Hematopoietic multipotent progenitor cell treated with erythropoietin and hydrocortisone succinate and interleukin-3 and kit ligand, for 4 days (in vitro differentiated cells): ENCODE results near the gene MTSS2.

Experiments
- DNase-seq: peaks from one replicate; pipeline ENCODE4 v3.0.0-alpha.2; 2015

MTSS2 gene

DNA sequence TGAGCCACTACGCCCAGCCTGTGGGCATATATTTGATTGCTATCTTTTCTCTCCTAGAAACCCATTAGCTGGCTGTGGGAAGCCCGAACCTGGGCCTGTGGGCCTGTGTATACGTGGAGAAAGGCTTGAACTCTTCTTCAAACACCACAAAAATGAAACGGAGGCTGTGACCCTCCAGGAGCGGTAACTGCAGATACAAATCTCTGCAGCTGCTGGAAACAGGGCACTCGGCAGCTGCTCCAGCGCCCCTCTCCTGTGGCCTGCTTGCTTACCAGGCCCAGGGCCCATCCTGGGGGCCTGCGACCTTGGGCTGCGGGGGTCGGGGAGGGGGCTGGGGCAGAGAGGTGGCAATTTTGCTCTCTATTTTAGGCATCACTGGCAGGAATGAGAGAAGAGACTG lies 28.0 kb upstream of the MTSS2 start:
- DNase-seq: no peak

DNA sequence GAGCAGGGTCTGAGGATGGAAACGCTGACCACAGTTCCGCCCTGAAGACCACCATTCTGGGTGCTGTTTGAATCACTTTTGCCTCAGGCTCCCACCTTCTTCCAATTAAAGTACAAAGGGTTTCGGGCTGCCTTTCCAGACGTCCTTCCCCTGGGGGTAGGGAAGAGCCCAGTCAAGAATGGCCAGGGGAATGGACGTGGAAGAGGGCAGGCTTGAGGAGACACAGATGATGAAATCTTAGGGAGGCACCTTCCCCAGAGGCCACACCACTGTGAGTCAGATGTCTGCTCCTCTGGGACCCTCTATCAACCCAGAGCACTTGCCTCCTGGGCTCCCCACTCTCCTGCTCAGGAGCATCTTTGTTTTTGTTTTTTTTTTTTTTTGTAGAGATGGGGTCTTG lies 27.5 kb upstream of the MTSS2 start:
- DNase-seq: no peak

DNA sequence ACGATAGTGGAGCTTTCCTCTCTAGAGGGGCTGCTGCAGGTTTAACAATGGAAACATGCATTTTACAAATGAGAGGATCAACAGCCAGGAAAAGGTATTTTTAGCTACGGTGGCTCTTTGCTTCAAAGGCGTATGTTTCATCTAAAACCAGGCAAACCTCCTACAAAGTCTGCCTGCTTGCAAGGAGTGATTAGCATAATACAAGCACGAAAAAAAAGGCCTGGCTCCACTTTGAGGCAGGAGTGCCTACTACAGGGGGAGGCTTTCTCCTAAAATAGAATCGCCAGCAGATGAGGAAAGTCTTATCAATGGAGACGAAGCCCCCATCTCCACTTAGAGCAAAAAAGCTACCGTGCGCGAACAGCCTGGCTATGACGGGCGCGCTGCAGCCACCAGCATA lies 27.1 kb upstream of the MTSS2 start:
- DNase-seq: no peak

DNA sequence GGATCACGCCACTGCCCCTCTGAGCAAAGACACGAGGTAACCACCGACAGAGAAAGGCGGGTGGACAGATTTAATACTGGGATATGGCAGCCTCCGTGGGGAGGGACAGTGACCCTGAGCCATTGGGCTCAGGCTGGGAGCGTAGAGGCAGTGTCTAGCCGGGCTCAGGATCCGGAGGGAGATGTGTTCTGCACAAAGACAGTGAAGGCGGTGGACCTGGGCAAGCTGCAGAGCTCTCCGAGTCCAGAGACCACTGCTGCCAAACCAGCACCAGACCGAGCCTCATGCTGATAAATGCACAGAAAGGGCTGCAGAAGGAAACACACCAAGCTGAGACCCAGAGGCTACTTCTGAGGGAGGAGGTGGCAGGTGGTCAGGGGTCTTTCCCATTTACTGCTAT lies 26.5 kb upstream of the MTSS2 start:
- no peak for DNase-seq

DNA sequence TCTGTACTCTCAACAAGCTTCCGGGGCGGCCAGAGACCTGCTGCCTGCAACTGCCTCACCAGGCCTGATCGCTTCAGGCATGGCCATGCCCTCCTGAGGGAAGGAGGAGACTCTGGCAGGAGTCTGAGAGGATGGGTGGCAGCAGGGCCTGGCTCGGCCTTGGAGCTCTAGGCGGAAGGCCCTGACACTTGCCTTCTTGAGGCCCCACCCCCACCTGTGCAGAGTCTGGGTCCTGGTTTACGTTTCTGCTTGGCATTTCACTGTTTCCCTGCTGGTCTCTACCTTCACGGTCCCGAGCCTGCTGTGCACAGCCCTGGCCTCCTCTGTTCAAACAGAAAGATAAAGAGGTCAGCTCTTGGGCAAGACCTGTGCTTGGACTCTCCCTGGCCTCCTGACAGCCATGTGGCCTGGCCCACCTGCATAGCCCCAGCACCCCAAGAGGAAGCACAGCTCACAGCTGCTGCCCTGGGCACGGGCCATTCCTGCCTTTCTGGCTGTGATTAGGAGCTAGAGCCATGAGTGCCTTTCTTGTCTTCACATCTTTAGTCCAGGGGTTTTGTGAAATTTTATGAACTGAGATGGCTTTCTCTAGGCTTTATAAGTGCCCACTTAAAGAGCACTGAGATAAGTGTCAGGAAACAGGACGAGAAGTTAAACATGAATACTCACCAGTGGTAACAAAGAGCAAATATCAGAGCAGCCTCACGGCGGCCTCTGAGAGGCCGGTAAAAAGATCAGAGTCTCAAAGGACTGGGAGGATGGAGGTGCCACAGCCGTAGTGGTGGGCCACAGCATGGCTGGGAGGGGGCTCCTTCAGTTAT lies 25.6 kb upstream of the MTSS2 start:
- DNase-seq: no peak

DNA sequence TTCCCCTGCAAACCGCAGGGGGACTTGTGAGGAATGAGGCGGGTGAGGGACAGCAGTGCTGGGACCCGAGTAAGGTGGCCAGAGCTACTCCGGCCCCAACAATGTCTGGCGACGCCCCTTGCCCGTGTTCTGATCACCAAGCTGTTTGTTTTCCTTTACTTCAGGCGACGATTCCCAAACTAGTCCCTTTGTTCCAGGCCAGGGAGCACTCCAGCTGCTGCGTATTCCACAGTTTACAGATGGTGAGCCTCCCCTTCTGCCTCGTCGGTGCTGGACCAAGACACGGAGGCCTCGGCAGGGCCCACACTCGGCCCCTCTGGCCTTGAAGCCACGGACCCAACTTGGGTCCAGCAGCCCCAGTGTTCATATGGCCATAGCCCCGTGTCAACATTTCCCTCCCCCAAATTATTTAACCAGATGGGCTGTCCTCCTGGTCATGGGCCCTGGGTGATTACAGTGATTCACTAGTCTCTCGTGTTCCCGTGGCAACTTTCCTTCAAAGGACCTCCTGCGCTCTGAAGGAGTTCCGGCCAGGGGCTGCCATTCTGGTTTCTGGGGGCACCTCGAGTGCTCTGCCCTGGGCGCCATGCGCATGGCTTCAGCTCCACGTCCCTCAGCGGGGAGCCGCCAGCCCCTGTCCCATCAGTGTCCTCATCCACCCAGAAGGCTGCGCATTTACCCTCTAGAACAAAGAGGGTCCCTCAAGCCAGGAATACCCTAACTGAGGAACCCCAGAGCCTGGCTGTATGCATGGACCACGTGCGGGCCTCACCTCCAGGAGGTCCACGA lies 24.8 kb upstream of the MTSS2 start:
- no peak for DNase-seq

DNA sequence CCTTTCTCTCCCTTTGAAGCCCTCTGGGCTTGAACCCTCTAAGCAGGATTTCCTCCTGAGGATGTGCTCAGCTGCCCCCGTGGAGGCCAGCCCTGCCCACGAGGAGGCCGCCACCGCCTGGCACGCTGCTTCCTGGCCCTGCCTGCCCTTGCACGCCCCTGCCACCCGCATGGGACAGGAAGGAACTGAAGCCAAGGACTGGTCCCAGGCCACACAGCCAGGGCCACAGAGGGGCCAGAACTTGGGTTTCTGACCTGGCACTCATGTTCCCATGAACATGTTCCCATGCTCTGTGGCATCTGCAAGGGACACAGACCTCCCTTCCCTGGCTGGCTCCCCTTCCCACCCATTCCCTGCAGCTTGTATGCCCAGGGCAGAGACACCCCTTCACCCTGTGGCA lies 24.1 kb upstream of the MTSS2 start:
- no peak for DNase-seq

DNA sequence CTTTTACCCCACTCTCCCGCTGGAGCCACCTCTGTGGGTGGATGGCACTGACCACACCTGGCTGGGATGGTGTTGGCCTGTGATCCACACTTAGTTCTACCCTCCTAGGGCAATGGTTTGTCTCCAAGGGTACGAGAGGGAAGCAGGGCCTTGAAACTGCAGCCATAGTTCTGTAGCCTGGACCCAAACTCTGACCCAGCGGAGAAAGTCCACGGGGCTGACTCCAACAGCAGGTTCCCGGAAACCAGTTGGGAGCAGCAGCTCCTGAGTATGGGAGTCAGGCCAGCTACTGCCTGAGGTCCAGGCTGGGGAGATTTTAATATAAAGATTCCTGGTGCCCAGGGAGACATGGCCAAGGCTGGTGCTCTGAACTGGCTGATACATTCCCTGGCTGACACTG lies 23.6 kb upstream of the MTSS2 start:
- DNase-seq: no peak

DNA sequence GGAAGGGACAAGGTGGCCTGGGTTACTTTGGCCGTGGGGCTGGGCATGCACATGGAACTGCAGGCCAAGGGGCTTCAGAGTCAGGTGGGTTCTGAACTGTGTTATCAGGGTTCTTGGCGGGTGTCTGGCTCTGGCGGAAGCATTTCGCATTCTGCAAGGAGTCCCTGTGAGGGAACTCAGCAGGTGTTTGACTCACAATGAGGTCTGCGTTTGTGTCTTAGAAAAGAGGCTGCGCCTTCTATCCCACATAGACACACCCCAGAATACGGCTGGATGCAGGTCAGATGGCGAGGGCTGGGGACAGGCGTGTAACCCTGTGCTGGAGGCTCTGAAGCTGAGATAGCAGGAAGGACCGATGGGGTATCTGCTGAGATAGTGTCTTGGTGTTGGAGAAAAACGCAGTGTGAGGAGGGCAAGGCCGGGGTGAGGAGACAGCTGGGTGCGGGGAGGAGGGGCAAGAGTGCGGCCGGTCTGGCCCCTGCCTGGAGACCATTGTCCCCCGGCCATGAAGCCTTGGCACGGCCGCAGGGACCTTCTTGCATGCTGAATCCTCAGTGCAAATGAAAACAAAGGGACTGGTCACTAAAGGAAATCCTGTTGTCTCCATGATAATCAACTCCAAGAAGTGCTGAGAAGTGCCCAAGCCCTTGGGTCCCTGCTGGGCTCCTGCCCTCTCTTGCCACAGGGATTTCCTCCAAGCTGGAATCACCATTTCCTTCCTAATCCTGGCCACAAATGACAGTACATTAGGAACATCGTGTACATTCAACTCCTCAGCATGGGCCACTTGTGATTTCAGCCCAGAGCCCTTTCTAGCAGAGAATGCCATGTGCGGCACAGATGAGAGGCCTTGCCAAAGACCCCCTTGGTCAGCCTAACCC lies 22.8 kb upstream of the MTSS2 start:
- no peak for DNase-seq

DNA sequence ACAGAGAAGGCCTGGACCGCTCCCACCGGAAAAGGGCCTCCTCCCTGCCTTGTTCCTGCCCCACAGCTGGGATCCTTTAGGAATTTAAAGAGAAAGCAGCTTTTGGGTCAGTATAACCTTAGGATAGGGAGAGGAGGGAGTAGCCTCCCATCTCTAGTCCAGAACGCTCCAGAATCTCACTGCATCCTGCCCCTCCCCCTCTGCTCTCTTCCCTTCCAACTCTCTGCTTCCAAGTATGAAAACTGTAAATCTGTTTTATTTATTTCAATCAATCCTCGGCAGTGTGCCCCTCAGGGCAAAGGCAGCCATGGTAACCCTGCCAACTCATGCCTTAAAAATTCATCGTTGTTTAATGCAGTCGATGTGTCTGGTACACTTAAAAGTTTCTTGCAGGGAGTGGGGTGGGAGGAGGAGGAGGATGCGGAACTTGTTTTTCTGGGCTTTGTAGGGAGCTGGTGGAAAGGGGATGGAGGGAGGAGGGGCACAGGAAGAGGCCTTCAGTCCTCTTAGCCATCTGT lies 21.2 kb upstream of the MTSS2 start:
- DNase-seq: no peak

DNA sequence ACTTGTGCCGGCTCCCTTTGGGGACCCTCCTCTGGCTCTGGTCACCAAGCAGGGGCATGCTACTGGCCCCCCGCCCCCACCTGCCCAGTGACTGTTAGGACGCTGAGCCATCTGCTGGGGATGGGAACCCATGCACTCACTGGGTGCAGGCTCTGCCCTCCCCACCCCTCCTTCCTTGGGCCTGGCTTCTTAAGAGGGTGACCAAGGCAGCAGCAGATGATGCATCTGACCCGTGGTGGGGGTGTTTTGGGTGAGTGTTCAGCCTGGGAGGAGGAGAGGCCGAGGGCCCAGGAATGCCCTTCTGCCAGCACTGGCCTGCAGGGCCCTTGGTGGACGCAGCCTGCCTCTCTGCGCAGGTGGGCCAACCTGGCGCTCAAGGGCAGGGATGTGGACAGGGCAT lies 19.2 kb upstream of the MTSS2 start:
- no peak for DNase-seq

DNA sequence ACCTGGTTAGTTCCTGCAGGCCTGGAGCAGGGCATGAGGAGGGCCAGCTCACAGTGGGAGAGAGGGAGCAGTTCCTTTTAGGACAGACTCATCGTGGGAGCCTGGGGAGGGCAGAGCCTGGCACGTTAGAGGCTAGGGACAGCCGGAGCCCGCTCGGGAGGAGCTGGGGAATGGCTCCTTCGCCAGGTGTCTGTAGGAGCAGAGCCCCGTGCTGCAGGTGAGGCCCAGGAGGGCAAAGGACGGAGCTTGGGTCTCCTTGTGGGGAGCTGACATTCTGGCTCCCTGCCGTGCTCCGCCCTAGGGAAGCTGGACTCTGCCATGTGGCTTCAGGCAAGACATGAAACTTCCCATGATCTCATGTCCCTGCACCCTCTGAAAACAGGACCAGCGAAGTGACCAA lies 18.7 kb upstream of the MTSS2 start:
- no peak for DNase-seq

DNA sequence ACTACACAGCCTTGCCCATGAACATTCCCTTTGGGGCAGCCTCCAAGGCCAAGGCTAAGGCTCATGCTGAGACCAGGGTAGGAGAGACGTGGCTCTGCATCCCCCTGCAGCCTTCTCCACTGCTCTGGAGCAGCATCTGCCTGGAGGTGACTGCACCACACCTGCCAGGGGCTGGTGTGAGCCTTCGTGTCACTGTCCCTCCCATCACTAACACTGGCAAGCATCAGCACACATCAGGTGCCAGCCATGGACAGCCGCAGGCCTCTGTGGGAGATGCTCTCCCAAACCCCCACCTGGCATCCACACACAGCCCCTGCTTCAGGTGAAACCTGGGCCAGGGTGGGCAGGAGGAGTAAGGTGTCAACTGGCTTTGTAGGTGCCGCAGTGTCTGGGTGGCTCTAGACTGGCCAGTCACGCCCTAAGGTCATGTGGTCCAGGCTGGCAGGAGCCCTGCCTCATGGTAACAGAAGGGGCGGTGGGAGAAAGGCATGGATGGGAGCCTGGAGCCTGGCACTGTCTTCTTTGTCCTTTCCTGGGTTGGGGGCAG lies 18.1 kb upstream of the MTSS2 start:
- DNase-seq: no peak

DNA sequence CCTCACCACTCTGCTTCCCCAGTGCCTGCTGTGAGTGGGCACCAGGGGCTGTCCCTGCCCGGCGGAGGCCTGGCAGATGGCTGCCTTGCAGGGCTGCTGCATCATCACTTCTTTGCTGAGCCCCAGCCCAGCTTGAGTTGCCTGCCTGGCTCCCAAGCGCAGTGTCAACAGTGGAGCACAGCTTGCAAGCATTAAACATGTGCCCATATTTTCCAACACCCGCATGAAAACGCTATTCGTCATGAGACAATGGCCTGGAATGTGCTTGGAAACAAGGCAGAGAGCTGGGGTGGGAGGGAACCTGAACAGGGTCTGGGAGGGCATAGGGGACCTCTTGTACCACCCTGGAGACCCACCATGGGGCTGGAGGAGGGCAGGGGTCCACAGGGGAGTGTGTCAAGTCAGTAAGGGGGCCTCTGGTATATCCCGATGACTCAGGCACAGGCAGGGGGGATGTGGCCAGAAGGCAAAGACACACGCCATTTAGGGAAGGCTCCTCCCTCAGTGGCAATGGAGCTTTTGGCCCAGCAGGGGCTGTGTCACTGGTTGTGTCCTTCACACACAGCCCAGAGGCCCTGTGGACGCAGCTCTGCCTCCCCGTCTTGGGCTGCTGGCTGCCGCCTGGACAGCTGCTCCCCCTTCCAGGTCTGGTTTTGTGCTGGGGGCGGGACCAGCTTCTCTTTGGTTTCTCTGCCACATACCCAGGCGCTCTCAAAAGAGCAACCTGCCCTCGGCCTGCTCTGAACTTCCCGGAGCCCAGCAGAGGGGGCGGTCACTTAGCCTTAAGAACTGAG lies 17.4 kb upstream of the MTSS2 start:
- no peak for DNase-seq

DNA sequence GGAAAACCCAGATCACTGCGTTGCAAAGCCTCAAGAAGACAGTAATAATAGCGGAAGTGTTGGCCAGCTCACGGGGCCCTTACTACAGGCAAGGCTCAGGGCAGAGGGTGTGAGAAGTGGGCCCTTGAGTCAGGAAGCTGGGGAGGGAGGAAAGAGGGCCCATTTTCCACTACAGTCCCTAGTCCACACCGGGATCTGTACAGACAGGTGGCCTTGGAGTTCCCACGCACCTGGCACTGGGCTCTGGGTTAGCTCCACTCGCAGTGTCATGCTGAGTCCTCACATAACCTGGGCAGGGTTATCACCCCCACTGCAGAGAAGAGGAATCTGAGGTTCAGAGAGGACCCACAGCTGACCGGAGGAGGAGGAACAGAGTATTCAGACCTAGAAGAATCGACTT lies 16.8 kb upstream of the MTSS2 start:
- DNase-seq: no peak

DNA sequence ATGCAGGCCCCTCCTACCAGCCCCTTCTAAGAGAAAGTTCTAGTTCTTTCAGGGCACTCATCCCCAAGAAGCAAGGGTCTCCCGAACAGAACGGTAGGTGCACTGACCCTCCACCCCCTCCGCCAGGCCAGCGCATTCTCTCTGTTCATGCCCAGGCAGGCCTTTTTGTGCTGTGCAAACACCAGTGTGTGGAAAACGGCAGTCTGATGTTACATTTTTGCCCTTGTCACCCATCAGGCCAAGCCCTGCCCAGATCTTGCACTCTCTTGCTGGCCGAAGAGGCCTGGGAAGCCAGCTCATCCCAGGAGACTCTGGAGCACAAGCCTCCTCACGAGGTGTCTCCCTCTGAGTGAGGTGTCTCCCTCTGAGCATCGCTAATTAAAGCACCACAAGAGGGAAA lies 16.1 kb upstream of the MTSS2 start:
- no peak for DNase-seq

DNA sequence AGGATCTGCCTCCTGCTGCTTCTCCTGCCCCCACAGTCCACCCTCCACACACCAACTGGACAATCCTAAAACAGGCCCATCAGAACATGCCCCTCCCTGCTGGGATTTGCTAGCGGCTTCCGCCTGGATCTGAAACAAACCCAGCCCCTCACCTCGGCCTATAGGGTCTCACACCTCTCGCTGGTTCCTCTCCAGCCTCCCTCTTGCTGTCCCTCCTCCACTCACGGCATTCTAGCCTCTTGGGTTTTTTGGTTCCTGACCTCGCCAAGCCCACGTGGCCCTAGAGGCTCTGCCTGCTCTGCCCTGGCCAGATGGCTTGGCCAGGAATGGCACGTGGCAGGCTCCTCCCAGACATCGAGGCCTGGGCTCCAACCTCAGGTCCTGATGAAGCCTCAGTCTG lies 15.7 kb upstream of the MTSS2 start:
- DNase-seq: no peak

DNA sequence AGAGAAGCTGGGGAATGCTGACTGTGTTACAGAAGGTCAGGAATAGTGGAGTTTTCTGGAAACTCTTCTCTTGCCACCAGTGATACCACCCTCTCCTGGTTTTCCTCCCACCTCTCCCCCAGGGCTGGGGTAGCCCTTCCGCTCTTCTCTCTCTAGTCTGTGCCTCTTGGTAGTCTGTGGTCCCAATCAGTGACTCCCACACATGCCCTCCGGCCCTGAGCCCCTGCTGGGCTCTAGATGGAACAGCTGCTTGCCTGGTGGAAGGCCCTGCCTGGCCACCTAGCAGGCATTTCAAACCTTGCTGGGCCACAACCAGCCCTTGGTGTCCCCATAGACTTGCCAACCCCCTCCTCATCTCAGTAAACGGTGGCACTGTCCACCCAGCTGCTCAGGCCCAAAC lies 15.2 kb upstream of the MTSS2 start:
- peak; percentile 49 for DNase-seq

DNA sequence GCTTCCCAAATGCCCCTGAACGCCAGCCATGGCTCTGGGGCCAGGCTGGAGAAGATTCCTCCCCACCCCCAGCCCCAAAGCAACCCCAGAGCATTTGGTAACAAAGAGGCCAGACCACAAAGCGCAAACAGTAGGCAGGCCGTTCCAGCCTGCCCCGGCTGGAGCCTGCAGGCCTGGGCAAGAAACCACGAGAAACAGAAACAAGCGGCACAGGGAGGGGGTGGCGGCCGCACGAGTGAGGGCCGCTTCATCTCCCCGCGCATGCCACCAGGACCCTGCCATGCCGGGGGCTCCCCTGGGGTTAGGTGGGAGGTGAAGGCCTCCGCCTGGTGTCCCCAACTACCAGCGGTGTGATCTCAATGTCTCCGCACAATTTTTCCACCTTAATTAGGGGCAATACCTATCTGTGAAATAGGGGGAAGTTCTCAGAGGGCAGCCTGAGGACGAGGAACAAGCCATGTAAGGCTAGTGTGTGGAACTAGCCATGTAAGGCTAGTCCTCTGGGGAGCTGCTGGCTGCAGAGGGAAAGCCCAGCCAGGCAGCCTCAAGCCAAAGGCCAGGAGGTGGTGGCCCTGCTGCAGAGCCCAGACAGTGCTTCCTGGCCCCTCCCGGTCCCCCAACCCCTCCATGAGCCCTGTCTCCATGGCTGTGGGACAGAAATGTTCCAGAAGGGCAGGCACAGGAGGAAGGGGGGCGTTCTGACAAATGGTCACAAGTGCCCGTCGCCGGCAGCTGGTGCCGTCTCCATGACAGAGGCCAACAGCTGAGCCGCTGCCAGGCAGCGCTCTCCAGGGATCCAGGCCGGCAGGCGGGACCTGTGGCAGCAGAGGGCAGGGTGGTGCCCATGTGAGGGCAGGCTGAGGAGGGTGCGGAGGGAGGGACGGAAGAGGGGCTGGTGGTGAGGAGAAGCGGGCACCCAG lies 14.5 kb upstream of the MTSS2 start:
- peak; percentile 76 for DNase-seq

DNA sequence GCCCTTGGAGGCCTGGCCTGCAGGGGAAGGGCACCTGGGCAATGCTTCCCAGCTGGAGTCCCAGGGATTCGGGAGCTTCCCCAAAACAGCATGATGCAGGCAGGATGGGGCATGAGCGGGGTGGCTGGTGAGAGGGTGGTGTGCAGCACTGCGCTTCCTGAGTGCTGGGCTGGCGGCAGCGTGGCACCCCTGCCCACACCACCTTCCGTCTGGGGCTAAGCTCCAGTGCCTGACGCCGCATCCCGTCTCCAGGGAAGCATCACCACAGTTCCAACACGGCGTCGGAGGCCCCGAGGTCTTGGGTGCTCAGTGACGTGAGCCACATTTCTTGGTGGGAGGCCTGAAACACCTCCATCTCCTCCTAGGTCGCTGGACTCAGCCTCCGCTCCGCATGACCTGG lies 13.8 kb upstream of the MTSS2 start:
- DNase-seq: no peak

DNA sequence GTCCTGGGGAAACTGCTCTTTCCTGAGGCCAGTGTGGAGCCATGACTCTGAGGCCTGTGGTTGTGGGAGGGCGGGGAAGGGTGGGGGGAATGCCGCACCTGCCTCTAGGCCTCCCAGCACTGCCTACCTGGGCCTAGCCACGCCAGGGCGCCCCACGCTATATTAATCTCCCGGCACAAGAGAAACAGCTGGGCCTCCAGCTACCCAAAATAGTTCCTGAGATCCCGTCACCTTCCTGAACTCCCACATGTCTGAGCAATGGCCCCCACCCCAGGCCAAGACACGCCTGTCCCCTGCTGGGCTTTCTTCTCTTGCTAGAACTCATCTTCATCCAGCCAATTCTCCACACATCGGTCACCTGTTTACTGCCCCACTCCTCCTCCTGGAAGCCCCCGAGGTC lies 13.0 kb upstream of the MTSS2 start:
- DNase-seq: no peak
